Activated naive CD4-positive, alpha-beta T cell treated with anti-CD3 and anti-CD28 coated beads, Interleukin-2, amount 50 U/mL, for 72 hours (primary cell): ENCODE measurements around the gene TPRG1. TPM values are rescaled to one million over a fixed set of nuclear protein-coding genes. Genes with fewer than 3 reads are reported as not detected.

Source experiments
- ATAC-seq, 2 donors: fragments of 150-1000 bp; cut with Tn5 transposase; 2 replicates each; pipeline ENCODE4 v1.10.0; 2021; ENCODE audit warnings: mild to moderate bottlenecking in 2 of 2, moderate library complexity in 2 of 2
- DNase-seq, 2 donors: peaks; one replicate each; pipeline ENCODE4 v3.0.0; 2021 to 2022; ENCODE audit warnings: low spot score in 2 of 2
- H3K27ac Mint-ChIP-seq, 2 donors: one replicate each; pipeline ENCODE4 v1.8.0; 2022; ENCODE audit warnings: mild to moderate bottlenecking in 2 of 2, mixed read lengths in 2 of 2
- H3K36me3 Mint-ChIP-seq, 2 donors: one replicate each; pipeline ENCODE4 v1.8.0; 2022; ENCODE audit warnings: mixed read lengths in 2 of 2
- H3K9me3 Mint-ChIP-seq, 2 donors: one replicate each; pipeline ENCODE4 v1.8.0; 2022; ENCODE audit warnings: mixed read lengths in 2 of 2
- total RNA-seq, 2 donors: library from RNA; stranded (reverse); gene quantifications; one replicate each; pipeline ENCODE4 v1.2.3, GENCODE V29; 2022

TPRG1 gene
- total RNA-seq, 2 donors from 2014 or later = 1.0 to 21.0 TPM

DNA sequence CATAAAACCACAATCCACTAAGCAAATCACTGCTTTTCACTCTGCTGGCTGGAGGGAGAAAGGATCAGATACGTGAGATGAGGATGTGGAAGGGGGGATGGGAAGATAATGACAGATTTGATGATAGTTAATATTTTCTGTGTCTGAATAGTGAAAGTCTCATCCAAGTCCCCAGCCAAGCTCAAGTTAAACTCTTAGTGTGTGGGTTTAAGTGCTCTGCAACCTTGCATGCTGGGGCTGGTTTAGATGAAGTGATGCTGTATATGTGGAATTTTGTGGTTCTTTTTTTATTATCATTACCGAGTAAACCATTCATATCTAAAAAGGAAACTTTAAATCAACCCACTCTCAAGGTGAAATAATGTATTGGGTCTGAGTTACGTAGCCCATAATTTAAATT is 111.0 kb downstream of the TPRG1 start:
- Mint-ChIP-seq H3K9me3 (peaks cover 3 to 4% of the 10 kb centered on the region in 2 donors), H3K36me3 (no peaks in the 10 kb centered on the region), H3K27ac (no peak overlapping the region)
- ATAC-seq = no peak
- no peak for DNase-seq

DNA sequence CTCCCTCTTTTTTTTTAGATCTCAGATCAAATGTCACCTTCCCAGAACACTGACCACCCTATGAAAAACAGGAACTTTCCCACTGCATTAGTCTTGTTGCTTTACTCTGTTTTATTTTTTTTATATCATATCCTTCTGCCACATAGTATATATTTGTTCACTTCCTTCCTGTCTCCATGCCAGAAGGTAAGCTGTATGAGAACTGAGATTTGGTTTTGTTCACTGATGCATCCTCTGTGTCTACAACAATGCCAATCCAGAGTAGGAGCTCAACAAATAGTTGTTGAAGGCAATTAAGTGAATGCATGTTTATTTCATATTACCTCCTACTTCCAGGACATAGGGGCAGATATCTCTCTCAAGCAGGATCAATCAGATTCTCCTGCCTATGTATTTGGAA is 114.4 kb downstream of the TPRG1 start:
- no peak for ATAC-seq
- Mint-ChIP-seq H3K27ac (peak overlapping the region in 1 of 2 donors; percentile 79), H3K36me3 (peaks cover 0 to 5% of the 10 kb centered on the region in 2 donors), H3K9me3 (peaks cover 3 to 4% of the 10 kb centered on the region in 2 donors)
- no peak for DNase-seq

DNA sequence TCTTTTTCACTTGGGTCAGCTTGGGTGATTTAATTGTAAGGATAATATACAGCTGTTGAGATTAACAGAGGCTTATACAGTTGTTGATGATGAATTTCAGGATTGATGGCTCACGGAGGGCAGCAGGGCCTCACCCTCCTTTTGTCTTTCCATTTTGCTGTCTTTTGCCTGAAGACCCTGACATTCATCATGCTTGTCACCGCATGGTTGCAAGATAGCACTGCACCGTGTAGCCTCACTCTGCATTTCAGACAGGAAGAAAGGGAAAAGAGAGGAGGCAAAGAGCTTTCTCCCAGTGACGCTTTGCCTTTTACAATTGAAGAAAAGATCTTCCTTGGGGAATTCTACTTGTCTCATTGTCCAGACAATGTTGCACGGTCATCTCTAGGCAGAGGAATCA is 115.1 kb downstream of the TPRG1 start:
- ATAC-seq (no peak), DNase-seq (no peak)
- Mint-ChIP-seq H3K9me3 (peaks cover 3 to 4% of the 10 kb centered on the region in 2 donors), H3K27ac (peak overlapping the region in 1 of 2 donors; percentile 79), H3K36me3 (peaks cover 0 to 5% of the 10 kb centered on the region in 2 donors)

DNA sequence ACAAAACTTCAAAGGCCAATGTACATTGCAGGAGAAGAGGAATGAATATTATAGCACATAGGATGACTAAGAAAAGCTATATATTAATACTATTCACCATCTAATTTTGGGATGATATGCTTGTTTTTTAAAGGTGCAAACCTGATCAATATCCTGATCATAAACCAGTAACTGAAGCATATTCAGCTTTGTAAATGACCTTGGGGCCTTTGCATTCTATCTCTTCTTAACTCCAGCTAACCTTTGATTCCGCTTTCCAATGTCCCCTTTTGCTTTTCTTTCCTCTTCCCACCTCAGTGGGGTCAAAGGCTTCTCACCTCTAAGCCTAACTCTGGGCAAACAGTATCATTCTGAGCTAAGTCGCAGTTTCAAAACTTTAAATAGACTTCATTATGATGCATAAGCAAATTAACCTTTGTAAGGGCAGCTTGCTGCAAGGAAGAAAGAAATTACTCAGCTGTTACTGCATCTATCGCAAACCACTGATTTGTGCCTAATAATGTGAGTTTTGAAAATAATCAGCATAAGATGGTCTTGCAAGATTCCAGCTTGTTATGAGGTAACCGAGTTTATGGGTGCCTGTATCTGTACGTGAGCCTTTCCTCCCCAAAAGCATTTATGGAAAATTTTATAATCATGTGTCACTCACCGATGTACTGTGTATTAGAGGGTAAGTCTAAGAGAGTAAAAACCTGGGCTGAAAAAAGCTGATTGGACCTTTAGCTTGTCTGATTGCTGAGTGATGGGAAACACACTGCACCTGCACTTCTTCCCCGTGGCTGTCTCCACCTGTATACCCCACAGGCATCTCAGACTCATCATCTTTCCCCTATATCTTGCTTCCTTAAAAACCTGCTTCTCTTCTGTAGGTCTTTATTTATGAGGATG is 116.8 kb downstream of the TPRG1 start:
- peak; percentile 76 to 86 for ATAC-seq
- peak overlapping the region; percentile 18 to 75 for H3K27ac Mint-ChIP-seq
- H3K36me3 Mint-ChIP-seq = peaks cover 0 to 5% of the 10 kb centered on the region in 2 donors
- DNase-seq = peak in 1 of 2 donors; percentile 21
- peaks cover 0 to 4% of the 10 kb centered on the region in 2 donors for H3K9me3 Mint-ChIP-seq

DNA sequence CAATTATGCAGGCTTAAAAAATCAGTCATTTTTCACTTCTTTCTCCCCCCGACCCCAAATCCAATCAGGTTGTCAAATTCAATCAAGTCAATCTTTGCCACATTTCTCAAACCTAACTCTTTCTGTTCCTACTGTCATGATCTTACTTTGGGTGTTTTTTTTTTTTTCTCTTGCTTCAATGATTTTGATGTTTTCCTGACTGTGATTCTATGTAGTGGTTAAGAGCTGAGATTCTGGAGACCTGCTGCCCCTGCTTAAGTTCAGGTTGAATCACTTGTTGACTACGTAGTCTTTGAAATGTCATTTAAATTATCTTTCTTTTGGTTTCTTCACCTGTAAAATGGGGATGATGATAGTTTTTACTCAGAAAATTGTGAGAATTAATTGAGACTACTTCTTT is 117.5 kb downstream of the TPRG1 start:
- ATAC-seq = peak; percentile 59 to 65
- H3K36me3 Mint-ChIP-seq = peaks cover 0 to 5% of the 10 kb centered on the region in 2 donors
- H3K9me3 Mint-ChIP-seq = peaks cover 0 to 4% of the 10 kb centered on the region in 2 donors

DNA sequence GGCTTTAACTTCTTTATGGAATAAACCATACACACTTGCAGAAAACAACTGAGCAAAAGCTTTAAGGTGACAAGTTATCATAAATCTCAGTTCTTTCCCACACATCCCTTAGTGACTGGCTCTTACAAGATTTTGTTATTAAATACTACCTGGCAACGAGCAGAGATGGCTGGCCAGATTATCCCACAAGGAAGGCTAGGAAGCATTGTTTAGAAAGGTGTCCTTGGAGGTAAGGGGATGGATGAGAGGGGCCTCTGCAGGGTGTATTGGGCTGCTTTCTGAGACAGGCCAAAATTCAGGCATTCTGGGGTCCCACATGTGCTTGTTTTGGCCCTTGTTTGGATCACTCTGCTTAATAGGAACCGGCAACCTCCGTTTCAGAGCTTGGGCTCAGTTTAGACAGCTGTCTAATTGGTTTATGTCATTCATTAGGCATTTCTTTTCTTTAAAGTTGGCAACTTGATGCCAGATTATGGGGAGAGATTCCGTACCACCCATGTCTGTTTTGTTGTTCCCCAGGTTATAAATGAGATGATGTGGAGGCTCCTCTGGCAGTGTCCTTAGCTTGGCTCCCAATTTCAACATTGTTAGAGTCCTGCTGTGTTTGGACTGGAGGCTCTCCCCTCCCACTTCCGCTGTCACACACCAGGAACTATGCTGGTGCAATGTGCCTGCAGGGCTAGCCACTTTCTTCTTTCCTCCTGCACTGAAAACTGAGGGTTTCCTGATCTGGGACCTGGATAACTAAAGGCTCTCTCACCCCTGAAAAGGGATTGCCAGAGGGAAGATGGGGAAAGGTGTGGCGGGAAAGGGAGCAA is 121.1 kb downstream of the TPRG1 start:
- peaks cover 0 to 5% of the 10 kb centered on the region in 2 donors for H3K36me3 Mint-ChIP-seq
- H3K9me3 Mint-ChIP-seq = peaks cover 0 to 9% of the 10 kb centered on the region in 2 donors
- DNase-seq (no peak), ATAC-seq (no peak)
- H3K27ac Mint-ChIP-seq = no peak overlapping the region

More for the DNA sequence above, 117.5 kb downstream of the TPRG1 start:
- no peak for DNase-seq
- peak overlapping the region; percentile 18 to 75 for H3K27ac Mint-ChIP-seq

DNA sequence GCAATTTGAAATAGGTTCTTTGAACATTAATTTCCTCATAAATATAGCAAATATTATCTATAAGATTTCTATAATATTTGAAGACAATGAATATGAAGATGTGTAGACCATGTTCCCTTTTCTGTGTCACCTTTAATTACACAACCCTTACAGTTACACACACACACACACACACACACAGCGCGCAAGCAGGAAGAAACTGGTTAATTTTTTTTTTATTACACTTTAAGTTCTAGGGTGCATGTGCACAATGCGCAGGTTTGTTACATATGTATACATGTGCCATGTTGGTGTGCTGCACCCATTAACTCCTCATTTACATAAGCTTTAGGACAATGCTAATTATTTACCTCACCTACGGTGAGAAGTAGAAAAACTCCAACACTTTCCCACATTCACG is 122.9 kb downstream of the TPRG1 start:
- no peak for ATAC-seq
- H3K27ac Mint-ChIP-seq = no peak overlapping the region
- H3K9me3 Mint-ChIP-seq = peaks cover 0 to 9% of the 10 kb centered on the region in 2 donors

DNA sequence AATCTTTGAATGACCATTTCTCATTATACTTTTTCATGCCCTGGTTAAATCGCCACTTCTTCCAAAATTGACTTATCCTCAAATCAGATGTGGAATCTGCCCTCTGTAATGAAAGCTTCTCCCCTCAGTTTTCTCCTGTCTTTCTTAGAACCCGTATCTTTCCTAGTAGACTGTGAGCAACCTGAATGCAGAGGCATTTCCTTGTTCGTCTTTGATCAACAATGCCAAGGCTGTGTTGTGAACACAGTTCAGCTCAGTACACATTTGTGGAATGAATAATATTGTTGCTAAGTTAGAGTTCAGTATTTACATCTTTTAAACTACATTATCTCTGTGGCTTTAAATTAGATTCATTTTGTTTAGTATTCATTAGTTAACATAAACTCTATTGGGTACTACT is 123.3 kb downstream of the TPRG1 start:
- Mint-ChIP-seq H3K9me3 (peaks cover 0 to 9% of the 10 kb centered on the region in 2 donors), H3K36me3 (peaks cover 0 to 11% of the 10 kb centered on the region in 2 donors), H3K27ac (no peak overlapping the region)
- ATAC-seq (no peak), DNase-seq (no peak)

More for the DNA sequence above, 122.9 kb downstream of the TPRG1 start:
- peaks cover 0 to 7% of the 10 kb centered on the region in 2 donors for H3K36me3 Mint-ChIP-seq
- DNase-seq = no peak

DNA sequence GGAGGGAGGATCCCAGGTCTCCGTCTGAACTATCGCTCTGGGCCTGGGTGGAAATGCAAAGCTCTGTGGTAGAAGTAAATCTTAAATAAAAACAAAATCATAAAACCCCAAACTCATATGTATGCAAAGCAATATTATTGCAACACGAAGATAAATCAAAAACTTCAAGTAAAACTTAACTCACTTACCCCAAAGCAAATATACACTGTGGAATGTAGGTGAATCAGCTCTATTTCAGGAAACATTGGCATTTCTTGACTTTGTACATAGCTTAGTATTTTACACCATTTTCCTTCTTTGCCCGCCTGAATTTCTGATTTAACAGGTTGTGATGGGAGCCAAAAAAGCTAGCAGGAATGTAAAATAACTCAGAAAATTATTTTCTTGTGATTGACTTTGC is 126.2 kb downstream of the TPRG1 start:
- no peak for ATAC-seq
- Mint-ChIP-seq H3K27ac (peak overlapping the region in 1 of 2 donors; percentile 66), H3K36me3 (peaks cover 4 to 11% of the 10 kb centered on the region in 2 donors), H3K9me3 (peaks cover 0 to 5% of the 10 kb centered on the region in 2 donors)
- DNase-seq = no peak

DNA sequence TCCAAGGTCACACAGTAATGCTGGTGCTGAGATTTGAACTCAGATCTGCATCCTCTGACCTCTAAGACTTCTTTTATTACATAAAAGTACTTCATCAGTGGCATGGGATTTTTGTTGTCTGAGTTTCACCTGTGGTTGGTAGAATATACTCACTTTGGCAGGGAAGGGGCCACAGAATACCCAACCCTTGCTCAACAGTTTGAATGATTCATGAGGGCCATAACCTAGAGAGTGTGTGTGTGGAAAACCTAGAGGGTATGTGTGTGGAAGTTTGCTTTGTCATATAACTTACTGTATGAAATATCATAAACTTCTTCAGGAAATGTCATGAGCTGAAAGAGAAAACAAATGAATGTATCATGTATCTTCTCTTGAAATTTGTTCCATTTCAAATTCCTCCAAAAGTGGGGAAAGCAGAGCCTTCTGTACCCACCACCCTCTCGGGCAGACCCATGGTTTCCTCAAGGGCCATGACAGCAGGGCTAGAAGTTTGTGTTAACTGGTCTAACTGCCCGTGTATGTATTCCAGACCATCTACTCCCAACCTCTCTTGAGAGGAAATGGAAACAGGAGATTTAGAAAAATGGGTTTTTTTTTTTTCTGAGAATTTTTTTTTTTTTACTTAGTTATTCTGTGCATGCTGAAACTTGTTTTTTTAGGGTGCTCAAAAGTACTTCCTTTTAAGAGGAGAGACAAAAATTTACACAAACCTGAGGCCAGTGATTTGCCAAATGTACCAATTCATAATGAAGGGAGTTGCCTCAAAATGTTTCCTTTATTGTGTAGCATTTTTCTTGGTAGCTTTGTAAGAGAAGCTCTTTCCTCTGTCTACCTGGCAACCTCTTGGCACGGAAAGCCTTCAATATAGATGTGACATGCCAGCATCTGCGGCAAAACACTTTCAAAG is 127.0 kb downstream of the TPRG1 start:
- no peak for DNase-seq
- peak overlapping the region in 1 of 2 donors; percentile 66 for H3K27ac Mint-ChIP-seq
- H3K9me3 Mint-ChIP-seq = peaks cover 0 to 5% of the 10 kb centered on the region in 2 donors
- peak; percentile 81 to 97 for ATAC-seq
- H3K36me3 Mint-ChIP-seq = peaks cover 5 to 12% of the 10 kb centered on the region in 2 donors

DNA sequence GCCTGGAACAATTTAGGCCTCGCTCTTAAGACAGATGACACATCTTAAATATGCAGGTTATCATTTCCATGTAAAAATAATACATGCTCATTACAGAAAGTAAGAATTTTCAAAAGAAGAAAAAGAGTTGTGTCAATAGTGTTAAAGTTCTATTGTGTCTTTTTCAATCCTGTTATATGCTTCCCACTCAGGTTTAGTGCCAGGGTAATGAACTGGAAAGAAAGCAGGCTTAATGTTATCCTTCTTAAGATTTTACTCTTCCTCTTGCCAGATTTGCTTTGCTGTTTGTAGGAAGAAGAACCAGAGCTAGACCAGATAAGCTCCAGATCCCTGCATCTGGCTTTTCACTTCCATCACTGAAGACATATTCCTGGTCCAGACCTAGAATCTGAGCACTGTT is 128.6 kb downstream of the TPRG1 start:
- Mint-ChIP-seq H3K9me3 (peaks cover 0 to 5% of the 10 kb centered on the region in 2 donors), H3K36me3 (peaks cover 9 to 16% of the 10 kb centered on the region in 2 donors), H3K27ac (no peak overlapping the region)
- DNase-seq = no peak
- no peak for ATAC-seq

DNA sequence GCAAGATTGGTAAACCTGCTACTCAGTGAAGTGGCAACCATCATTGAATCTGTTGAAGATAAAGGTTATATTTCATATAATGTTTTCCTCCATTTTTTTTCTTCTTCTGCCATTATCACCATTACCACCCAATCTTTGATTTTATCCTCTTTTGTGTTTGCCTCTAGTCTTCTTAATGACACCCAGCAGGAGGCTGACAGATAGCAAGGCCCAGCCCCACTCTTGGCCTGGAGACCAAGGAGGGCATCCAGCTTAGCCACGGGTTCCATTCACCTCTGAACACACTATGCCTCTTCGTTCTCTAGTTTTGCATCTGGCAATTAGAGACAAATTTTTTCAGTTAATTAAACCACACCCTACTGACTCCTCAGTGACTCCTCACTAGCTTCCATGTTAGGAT is 129.7 kb downstream of the TPRG1 start:
- Mint-ChIP-seq H3K36me3 (peaks cover 9 to 16% of the 10 kb centered on the region in 2 donors), H3K27ac (no peak overlapping the region), H3K9me3 (peaks cover 0 to 5% of the 10 kb centered on the region in 2 donors)
- ATAC-seq (no peak), DNase-seq (no peak)

DNA sequence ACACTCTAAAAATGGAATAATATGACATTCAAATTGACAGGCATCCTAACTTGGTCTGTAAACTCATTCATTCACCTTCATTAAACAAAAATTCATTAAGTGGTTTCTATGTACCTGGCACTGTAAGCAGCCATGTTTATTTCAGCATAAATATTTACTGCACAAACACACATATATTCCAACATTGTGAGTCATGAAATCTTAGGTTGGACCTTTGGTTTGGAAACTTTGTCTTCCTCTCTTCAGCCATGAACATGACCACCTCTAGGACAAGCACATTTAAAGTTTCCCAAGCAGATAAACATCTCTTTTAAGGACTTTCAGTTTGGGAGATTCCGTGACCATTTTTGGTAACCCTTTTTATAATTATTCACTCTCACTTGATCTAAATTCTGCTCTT is 131.8 kb downstream of the TPRG1 start:
- Mint-ChIP-seq H3K36me3 (peaks cover 11 to 16% of the 10 kb centered on the region in 2 donors), H3K27ac (peak overlapping the region in 1 of 2 donors; percentile 98), H3K9me3 (no peaks in the 10 kb centered on the region)

DNA sequence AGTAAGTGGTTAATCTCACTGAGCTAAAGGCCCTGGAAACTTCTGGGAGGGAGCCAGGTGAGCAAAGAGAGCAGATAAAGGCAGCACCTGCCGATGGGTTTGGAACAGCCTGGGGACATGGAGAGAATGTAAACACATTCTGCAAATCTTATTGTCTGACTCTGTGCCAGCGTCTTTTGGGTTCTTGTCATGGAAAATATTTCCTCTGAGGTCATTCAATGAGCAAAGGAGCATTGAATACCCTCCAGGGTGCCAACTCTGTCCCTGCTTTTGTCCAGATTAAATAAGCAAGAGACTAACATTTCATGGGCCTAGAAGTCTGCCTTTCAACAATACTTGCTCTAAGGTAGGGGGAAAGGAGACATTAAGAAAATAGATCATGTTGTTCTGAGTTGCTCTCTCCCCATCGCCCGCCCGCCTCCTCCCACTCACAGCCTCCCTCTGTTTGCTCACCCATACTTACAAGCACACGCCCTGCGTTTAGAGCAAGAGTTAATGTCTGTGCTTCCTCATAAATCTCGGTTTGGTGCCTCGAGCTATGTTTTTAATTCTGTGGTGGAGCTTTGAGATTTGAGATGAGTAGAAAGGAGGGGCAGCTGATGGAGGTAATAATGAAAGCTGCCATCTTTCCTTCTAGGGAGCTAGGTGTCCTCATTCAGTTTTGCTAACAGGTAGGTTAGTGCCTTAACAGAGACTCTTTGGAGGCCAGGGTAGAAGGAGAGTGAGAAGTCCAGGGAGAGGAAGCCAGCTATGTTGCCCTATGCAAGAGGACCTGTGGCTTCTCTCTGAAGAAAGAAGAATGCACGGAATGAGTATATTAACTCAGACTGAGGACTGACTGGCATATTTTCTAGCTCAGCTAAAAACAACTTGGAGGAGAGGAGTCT is 132.9 kb downstream of the TPRG1 start:
- Mint-ChIP-seq H3K9me3 (no peaks in the 10 kb centered on the region), H3K36me3 (peaks cover 13 to 18% of the 10 kb centered on the region in 2 donors), H3K27ac (peak overlapping the region; percentile 90 to 98)
- ATAC-seq (peak; percentile 38 to 69), DNase-seq (no peak)

More for the DNA sequence above, 131.8 kb downstream of the TPRG1 start:
- no peak for DNase-seq
- no peak for ATAC-seq

DNA sequence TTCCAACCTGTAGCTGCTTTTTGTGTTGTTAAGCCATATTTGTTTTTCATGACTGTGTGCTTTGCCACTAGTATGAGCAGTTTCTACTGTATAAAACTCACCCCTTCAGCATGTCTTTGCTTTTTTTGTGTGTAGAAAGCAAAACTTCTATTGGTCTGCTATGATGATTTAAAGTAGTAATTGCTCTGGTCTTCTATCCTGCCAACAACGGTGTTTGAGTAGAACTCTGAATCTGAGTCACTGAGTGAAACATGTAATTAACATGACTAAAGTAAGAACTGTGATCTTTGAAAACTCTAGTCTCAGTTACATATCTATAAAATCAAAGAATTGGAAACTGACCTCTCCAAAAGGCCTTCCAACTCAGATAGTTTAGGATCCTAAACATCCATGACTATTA is 133.6 kb downstream of the TPRG1 start:
- H3K36me3 Mint-ChIP-seq = peaks cover 8 to 24% of the 10 kb centered on the region in 2 donors
- H3K27ac Mint-ChIP-seq = peak overlapping the region; percentile 90 to 98
- H3K9me3 Mint-ChIP-seq = no peaks in the 10 kb centered on the region
- peak; percentile 61 to 90 for ATAC-seq
- no peak for DNase-seq
